Keratinocyte (primary cell): Measurements from ENCODE around the gene TEKTIP1.

Source experiments
- EZH2 ChIP-seq: IDR thresholded peaks from one replicate; pipeline ENCODE4 v1.6.1; 2012; ENCODE audit warnings: inconsistent platforms, mild to moderate bottlenecking, low read length, moderate library complexity
- TF ChIP-seq, protein P1 (sequence below), 3 experiments: IDR thresholded peaks in 1 of 3; conservative IDR thresholded peaks in 1 of 3; optimal IDR thresholded peaks in 1 of 3; 2 replicates in 2 of 3; 3 replicates in 1 of 3; pipeline versions ENCODE3 to v1.5.1; 2011; ENCODE audit warnings: low read length in 3 of 3, mild to moderate bottlenecking in 3 of 3, moderate library complexity in 2 of 3, control low read depth in 1 of 3, inconsistent platforms in 1 of 3; ENCODE audit not compliant: insufficient read depth in 2 of 3; ENCODE audit errors: extremely low read depth in 1 of 3

- TF ChIP-seq, protein P1, sequence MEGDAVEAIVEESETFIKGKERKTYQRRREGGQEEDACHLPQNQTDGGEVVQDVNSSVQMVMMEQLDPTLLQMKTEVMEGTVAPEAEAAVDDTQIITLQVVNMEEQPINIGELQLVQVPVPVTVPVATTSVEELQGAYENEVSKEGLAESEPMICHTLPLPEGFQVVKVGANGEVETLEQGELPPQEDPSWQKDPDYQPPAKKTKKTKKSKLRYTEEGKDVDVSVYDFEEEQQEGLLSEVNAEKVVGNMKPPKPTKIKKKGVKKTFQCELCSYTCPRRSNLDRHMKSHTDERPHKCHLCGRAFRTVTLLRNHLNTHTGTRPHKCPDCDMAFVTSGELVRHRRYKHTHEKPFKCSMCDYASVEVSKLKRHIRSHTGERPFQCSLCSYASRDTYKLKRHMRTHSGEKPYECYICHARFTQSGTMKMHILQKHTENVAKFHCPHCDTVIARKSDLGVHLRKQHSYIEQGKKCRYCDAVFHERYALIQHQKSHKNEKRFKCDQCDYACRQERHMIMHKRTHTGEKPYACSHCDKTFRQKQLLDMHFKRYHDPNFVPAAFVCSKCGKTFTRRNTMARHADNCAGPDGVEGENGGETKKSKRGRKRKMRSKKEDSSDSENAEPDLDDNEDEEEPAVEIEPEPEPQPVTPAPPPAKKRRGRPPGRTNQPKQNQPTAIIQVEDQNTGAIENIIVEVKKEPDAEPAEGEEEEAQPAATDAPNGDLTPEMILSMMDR (optimal IDR thresholded peaks at IDR 0.05 in 1 of 3, IDR thresholded peaks at IDR 0.05 in 1 of 3, conservative IDR thresholded peaks at IDR 0.05 in 1 of 3; ENCODE audit: extremely low read depth in 1 of 3, insufficient read depth in 2 of 3, low read length in 3 of 3), result no peak
- TF ChIP-seq EZH2, result no peak
These were observed 10.9 kb upstream of the TEKTIP1 start for GRCh38 chr19:3528080-3528479.
